ENCODE data around the gene ZBTB42. TPM values are rescaled to one million over a fixed set of nuclear protein-coding genes. Genes with fewer than 3 reads are reported as not detected.

Gene ZBTB42
- total RNA-seq, 1 donor from 2014 or later, result 2.2 TPM

- no peak overlapping the region for H3K27ac Mint-ChIP-seq (ENCODE audit: unreplicated experiment)
- no peak for TF ChIP-seq CTCF (conservative IDR thresholded peaks at IDR 0.05)
- H3K4me1 Mint-ChIP-seq, result peaks cover 20% of the 10 kb centered on the region
- peaks cover 7% of the 10 kb centered on the region for H3K36me3 Mint-ChIP-seq (ENCODE audit: low read depth)
- no peak for DNase-seq (ENCODE audit: low read depth, low spot score)
- H3K27me3 Mint-ChIP-seq (ENCODE audit: low read depth), result no peaks in the 10 kb centered on the region
- H3K9me3 Mint-ChIP-seq, result no peaks in the 10 kb centered on the region
- H3K4me3 Mint-ChIP-seq, result peak overlapping the region; percentile 23
These were observed 43.1 kb upstream of the ZBTB42 start for GRCh38 chr14:104757681-104758392.

GRCh38 chr14:104758981-104759969 lies 41.6 kb upstream of the ZBTB42 start:
- H3K4me3 Mint-ChIP-seq, result peak overlapping the region; percentile 67
- no peaks in the 10 kb centered on the region for H3K27me3 Mint-ChIP-seq (ENCODE audit: low read depth)
- H3K4me1 Mint-ChIP-seq, result peaks cover 11% of the 10 kb centered on the region
- no peak overlapping the region for H3K27ac Mint-ChIP-seq (ENCODE audit: unreplicated experiment)
- no peak for DNase-seq (ENCODE audit: low read depth, low spot score)
- H3K36me3 Mint-ChIP-seq (ENCODE audit: low read depth), result peaks cover 7% of the 10 kb centered on the region
- H3K9me3 Mint-ChIP-seq, result no peaks in the 10 kb centered on the region
- TF ChIP-seq CTCF (conservative IDR thresholded peaks at IDR 0.05), result no peak

- no peaks in the 10 kb centered on the region for H3K27me3 Mint-ChIP-seq (ENCODE audit: low read depth)
- no peaks in the 10 kb centered on the region for H3K9me3 Mint-ChIP-seq
- no peak overlapping the region for H3K4me3 Mint-ChIP-seq
- H3K36me3 Mint-ChIP-seq (ENCODE audit: low read depth), result peaks cover 18% of the 10 kb centered on the region
- no peak for TF ChIP-seq CTCF (conservative IDR thresholded peaks at IDR 0.05)
- H3K27ac Mint-ChIP-seq (ENCODE audit: unreplicated experiment), result no peak overlapping the region
- no peak for DNase-seq (ENCODE audit: low read depth, low spot score)
- peaks cover 18% of the 10 kb centered on the region for H3K4me1 Mint-ChIP-seq
These were observed 35.4 kb upstream of the ZBTB42 start for GRCh38 chr14:104765517-104765916.

- peaks cover 23% of the 10 kb centered on the region for H3K36me3 Mint-ChIP-seq (ENCODE audit: low read depth)
- no peak for DNase-seq (ENCODE audit: low read depth, low spot score)
- no peak for TF ChIP-seq CTCF (conservative IDR thresholded peaks at IDR 0.05)
- H3K9me3 Mint-ChIP-seq, result no peaks in the 10 kb centered on the region
- H3K27ac Mint-ChIP-seq (ENCODE audit: unreplicated experiment), result peak overlapping the region; percentile 73
- H3K4me1 Mint-ChIP-seq, result peaks cover 21% of the 10 kb centered on the region
- H3K27me3 Mint-ChIP-seq (ENCODE audit: low read depth), result no peaks in the 10 kb centered on the region
- peak overlapping the region; percentile 65 for H3K4me3 Mint-ChIP-seq
These were observed 34.5 kb upstream of the ZBTB42 start for GRCh38 chr14:104766256-104766862.

- peak overlapping the region; percentile 73 for H3K27ac Mint-ChIP-seq (ENCODE audit: unreplicated experiment)
These were observed 33.9 kb upstream of the ZBTB42 start for GRCh38 chr14:104766863-104767633.

More at GRCh38 chr14:104766863-104767633, 33.9 kb upstream of the ZBTB42 start:
- Mint-ChIP-seq H3K4me3 (peak overlapping the region; percentile 22), H3K9me3 (no peaks in the 10 kb centered on the region), H3K4me1 (peaks cover 21% of the 10 kb centered on the region), H3K27me3 (ENCODE audit: low read depth) (no peaks in the 10 kb centered on the region), H3K36me3 (ENCODE audit: low read depth) (peaks cover 25% of the 10 kb centered on the region)
- no peak for TF ChIP-seq CTCF (conservative IDR thresholded peaks at IDR 0.05)
- no peak for DNase-seq (ENCODE audit: low read depth, low spot score)
